H1 (cell line): ENCODE results near the gene FRMD6. TPM values are rescaled to one million over a fixed set of nuclear protein-coding genes. Genes with fewer than 3 reads are reported as not detected.
"Not testable (repeated sequence)": the region's sequence is repeated elsewhere in the genome, so short reads cannot be mapped to it uniquely, and the experiment has no call there.

Source experiments
- CTCF ChIA-PET: fragments of 300-600 bp; sonication (Branson Sonifier 250); formaldehyde crosslinking; loops from one replicate; lab custom pipeline; 2021; ENCODE audit not compliant: partially characterized antibody; lab: Charles Lee
- POLR2A ChIA-PET: fragments of 300-600 bp; sonication (Branson Sonifier 250); formaldehyde crosslinking; loops from one replicate; lab custom pipeline; 2021; ENCODE audit warnings: inconsistent platforms; ENCODE audit not compliant: partially characterized antibody; lab: Charles Lee
- DNase-seq, 2 experiments: peaks; one replicate each; pipeline versions ENCODE4 v3.0.0 to v3.0.0-alpha.2; 2010 to 2022; ENCODE audit warnings: low spot score in 2 of 2, low read depth in 1 of 2, mixed read lengths in 1 of 2
- FAIRE-seq: peaks from 2 replicates; lab custom pipeline; 2011; peaks lifted over from hg19 to GRCh38; lab: Jason Lieb, UNC
- H2AFZ ChIP-seq: 2 replicates; pipeline ENCODE4 v1.8.1; 2012; ENCODE audit warnings: low read length, inconsistent platforms
- H2AK5ac ChIP-seq: 2 replicates; pipeline ENCODE4 v1.6.1; 2013; ENCODE audit warnings: low read depth, low read length
- H2BK120ac ChIP-seq: replicated peaks from 2 replicates; pipeline ENCODE3; 2013; ENCODE audit warnings: low read depth, low read length, inconsistent platforms
- H2BK12ac ChIP-seq: 2 replicates; pipeline ENCODE4 v1.6.1; 2013; ENCODE audit warnings: low read depth, low read length
- H2BK15ac ChIP-seq: 2 replicates; pipeline ENCODE4 v1.6.1; 2013; ENCODE audit warnings: low read length
- H2BK20ac ChIP-seq: 2 replicates; pipeline ENCODE4 v1.6.1; 2013; ENCODE audit warnings: low read length
- H2BK5ac ChIP-seq: 2 replicates; pipeline ENCODE4 v1.6.1; 2013; ENCODE audit warnings: low read depth, low read length
- H3K14ac ChIP-seq: 2 replicates; pipeline ENCODE4 v1.6.1; 2013; ENCODE audit warnings: inconsistent platforms; ENCODE audit not compliant: insufficient read length
- H3K18ac ChIP-seq: 2 replicates; pipeline ENCODE4 v1.6.1; 2013; ENCODE audit warnings: low read length; ENCODE audit errors: extremely low read depth
- H3K23ac ChIP-seq: 2 replicates; pipeline ENCODE4 v1.6.1; 2013; ENCODE audit warnings: inconsistent platforms; ENCODE audit not compliant: insufficient read length
- H3K23me2 ChIP-seq: 2 replicates; pipeline ENCODE4 v1.6.1; 2013; ENCODE audit warnings: low read depth, low read length
- H3K27ac ChIP-seq: 2 replicates; pipeline ENCODE4 v1.6.1; 2011; ENCODE audit warnings: low read depth, low read length, inconsistent platforms
- H3K27me3 ChIP-seq, 4 experiments: replicated peaks in 1 of 4; 1 replicate in 1 of 4; 2 replicates in 3 of 4; pipeline versions ENCODE4 v1.6.1 to v1.8.1; 2011 to 2013; ENCODE audit warnings: low read length in 3 of 4, mild to moderate bottlenecking in 3 of 4, inconsistent platforms in 2 of 4, mixed read lengths in 2 of 4, moderate library complexity in 1 of 4; ENCODE audit not compliant: control insufficient read depth in 3 of 4, insufficient read depth in 3 of 4; ENCODE audit errors: extremely low read depth in 1 of 4
- H3K36me3 ChIP-seq, 4 experiments: 2 replicates each; pipeline versions ENCODE4 v1.6.1 to v1.8.1; 2011 to 2013; ENCODE audit warnings: mild to moderate bottlenecking in 4 of 4, low read length in 3 of 4, moderate library complexity in 2 of 4, control low read depth in 1 of 4, inconsistent platforms in 1 of 4; ENCODE audit not compliant: insufficient read depth in 4 of 4, control insufficient read depth in 2 of 4
- H3K4ac ChIP-seq: replicated peaks from 2 replicates; pipeline ENCODE3; 2013; ENCODE audit warnings: low read length, low read depth, mixed read lengths, inconsistent platforms; ENCODE audit not compliant: insufficient read length
- H3K4me1 ChIP-seq, 4 experiments: replicated peaks in 1 of 4; 1 replicate in 1 of 4; 2 replicates in 3 of 4; pipeline versions ENCODE4 v1.6.1 to v1.8.1; 2011 to 2013; ENCODE audit warnings: low read length in 3 of 4, inconsistent platforms in 2 of 4, mixed read lengths in 1 of 4; ENCODE audit not compliant: insufficient read depth in 4 of 4, control insufficient read depth in 3 of 4
- H3K4me2 ChIP-seq, 2 experiments: 2 replicates each; pipeline versions ENCODE4 v1.6.1 to v1.8.1; 2011 to 2013; ENCODE audit warnings: low read depth in 2 of 2, low read length in 2 of 2, control low read depth in 1 of 2, inconsistent platforms in 1 of 2, mild to moderate bottlenecking in 1 of 2; ENCODE audit not compliant: insufficient read depth in 1 of 2
- H3K4me3 ChIP-seq, 4 experiments: fragments of 200-600, 300-600 bp in 1 of 4; sonication (generic), shearing (Covaris generic), sonication (Bioruptor Twin) in 1 of 4; 2 replicates each; pipeline versions ENCODE4 v1.5.1 to v1.8.1; 2011 to 2016; ENCODE audit warnings: low read length in 4 of 4, low read depth in 3 of 4, control low read depth in 2 of 4, inconsistent platforms in 2 of 4, mild to moderate bottlenecking in 2 of 4, mixed read lengths in 1 of 4, moderate library complexity in 1 of 4; ENCODE audit not compliant: insufficient read depth in 2 of 4; ENCODE audit errors: extremely low read depth in 1 of 4
- H3K56ac ChIP-seq: replicated peaks from 2 replicates; pipeline ENCODE3; 2013; ENCODE audit warnings: low read depth, mild to moderate bottlenecking, mixed read lengths, low read length, inconsistent platforms; ENCODE audit not compliant: insufficient read length
- H3K79me1 ChIP-seq: 2 replicates; pipeline ENCODE4 v1.6.1; 2013; ENCODE audit warnings: low read depth, low read length, control low read depth
- H3K79me2 ChIP-seq, 2 experiments: 2 replicates each; pipeline versions ENCODE4 v1.6.1 to v1.8.1; 2012 to 2013; ENCODE audit warnings: low read length in 2 of 2, mild to moderate bottlenecking in 2 of 2, inconsistent platforms in 1 of 2; ENCODE audit not compliant: insufficient read depth in 2 of 2, control insufficient read depth in 1 of 2
- H3K9ac ChIP-seq, 4 experiments: replicated peaks in 1 of 4; 1 replicate in 1 of 4; 2 replicates in 3 of 4; pipeline versions ENCODE4 v1.6.1 to v1.8.1; 2011 to 2013; ENCODE audit warnings: low read depth in 3 of 4, low read length in 3 of 4, control low read depth in 2 of 4, mild to moderate bottlenecking in 2 of 4, moderate library complexity in 2 of 4, inconsistent platforms in 1 of 4; ENCODE audit errors: extremely low read depth in 1 of 4
- H3K9me3 ChIP-seq, 2 experiments: 2 replicates each; pipeline versions ENCODE4 v1.6.1 to v1.8.1; 2012 to 2013; ENCODE audit warnings: mild to moderate bottlenecking in 2 of 2, moderate library complexity in 2 of 2, control low read depth in 1 of 2, inconsistent platforms in 1 of 2, low read depth in 1 of 2, low read length in 1 of 2, mixed read lengths in 1 of 2; ENCODE audit not compliant: insufficient read depth in 2 of 2
- H4K20me1 ChIP-seq, 2 experiments: replicated peaks in 1 of 2; 2 replicates each; pipeline versions ENCODE3 to v1.8.1; 2011 to 2013; ENCODE audit warnings: inconsistent platforms in 2 of 2, low read length in 2 of 2, mild to moderate bottlenecking in 1 of 2; ENCODE audit not compliant: insufficient read depth in 2 of 2, control insufficient read depth in 1 of 2
- H4K5ac ChIP-seq: 2 replicates; pipeline ENCODE4 v1.6.1; 2013; ENCODE audit warnings: low read length, low read depth, mixed read lengths, inconsistent platforms; ENCODE audit not compliant: insufficient read length
- H4K8ac ChIP-seq: 2 replicates; pipeline ENCODE4 v1.8.0; 2013; ENCODE audit warnings: mild to moderate bottlenecking, moderate library complexity, low read length, inconsistent platforms; ENCODE audit not compliant: insufficient read depth; ENCODE audit errors: extremely low read depth
- H4K91ac ChIP-seq: replicated peaks from 2 replicates; pipeline ENCODE3; 2013; ENCODE audit warnings: low read length, mixed read lengths, inconsistent platforms; ENCODE audit not compliant: insufficient read length
- WGBS, 2 experiments: shearing (Covaris generic) in 1 of 2; methylation state at CpG; one replicate each; pipeline versions ENCODE4 v1.1.6 to v1.1.7; 2013 to 2015; ENCODE audit warnings: low lambda C conversion rate in 2 of 2, mixed read lengths in 2 of 2, inconsistent platforms in 1 of 2, low coverage in 1 of 2, missing lambda C conversion rate in 1 of 2; ENCODE audit not compliant: insufficient replicate concordance in 2 of 2, insufficient coverage in 1 of 2, insufficient read length in 1 of 2; ENCODE audit errors: extremely low coverage in 1 of 2, missing lambda C conversion rate in 1 of 2; 5-methylcytosine and 5-hydroxymethylcytosine counted together
- polyA plus RNA-seq, 7 experiments: library from polyadenylated mRNA; depleted of rRNA in 3 of 7; stranded (reverse) in 5 of 7; unstranded in 2 of 7; fragments of >200 nt in 5 of 7; fragments of 200-250 nt in 2 of 7; gene quantifications; 1 replicate in 5 of 7; 2 replicates in 1 of 7; 4 replicates in 1 of 7; pipeline versions ENCODE4 v1.2.1 to v1.2.3, GENCODE V29; 2011 to 2013; ENCODE audit warnings: missing spikeins in 2 of 7, mixed read lengths in 2 of 7
- total RNA-seq: library from RNA; stranded (reverse); fragmentation: NEBNext Ultra II Directional; extraction: Animal tissue kit (Norgen Biotek cat#: 25700); gene quantifications from 2 replicates; pipeline ENCODE4 v1.2.1, GENCODE V29; 2021

FRMD6 gene
- total and polyA plus RNA-seq, 2 of the 8 experiments (the other 6 are each of a cell fraction or from before 2014, with no cell fraction given), result 5.4 to 23.7 TPM

GRCh38 chr14:51746823-51747222 is 95.1 kb downstream of the FRMD6 start:
- POLR2A ChIA-PET, H3K9ac ChIP-seq, H4K91ac ChIP-seq: not testable (repeated sequence)

More at GRCh38 chr14:51746823-51747222, 95.1 kb downstream of the FRMD6 start:
- H3K18ac ChIP-seq, H4K8ac ChIP-seq, H3K79me1 ChIP-seq, H2BK15ac ChIP-seq, H3K9me3 ChIP-seq, H3K4me2 ChIP-seq, H3K4ac ChIP-seq, H4K5ac ChIP-seq, DNase-seq, H3K14ac ChIP-seq, H3K56ac ChIP-seq, H3K79me2 ChIP-seq, H2BK20ac ChIP-seq, FAIRE-seq, H3K23me2 ChIP-seq, H3K27me3 ChIP-seq, H2BK5ac ChIP-seq, H3K4me3 ChIP-seq, CTCF ChIA-PET, H2AFZ ChIP-seq, H3K36me3 ChIP-seq, H2AK5ac ChIP-seq, H2BK12ac ChIP-seq, H3K4me1 ChIP-seq, H3K23ac ChIP-seq, H3K27ac ChIP-seq, H2BK120ac ChIP-seq, H4K20me1 ChIP-seq: not testable (repeated sequence)
- 85% methylated on average over 20 of the region's 25 CpGs; no CpG with 5 or more reads in 1 of the 2 experiments for WGBS, 2 experiments
